ENCODE results near the gene ARHGAP26. TPM values are rescaled to one million over a fixed set of nuclear protein-coding genes. Genes with fewer than 3 reads are reported as not detected.

The ARHGAP26 gene
- total and polyA plus RNA-seq, 2 of the 4 experiments (the other 2 are of a cell fraction) = 0.54 to 0.56 TPM

- intact Hi-C loops (cut with micrococcal nuclease) = no loop called here
- Histone ChIP-seq H3K56ac (ENCODE audit: extremely low read depth, insufficient read depth, low read length) (no peak overlapping the region), H3K18ac (ENCODE audit: low read depth, low read length) (no peak overlapping the region), H3K23ac (ENCODE audit: low read depth, low read length) (no peak overlapping the region), H3K4me1 (ENCODE audit: control insufficient read depth, insufficient read depth, low read length) (0 out of 2 replicates have a peak, but pooled peaks cover 2% of the 10 kb centered on the region), H3K27ac (ENCODE audit: insufficient read depth, low read length) (no peak overlapping the region), H2BK5ac (ENCODE audit: low read depth, low read length, poor library complexity, severe bottlenecking) (no peak overlapping the region), H3K27me3 (ENCODE audit: control insufficient read depth, insufficient read depth, low read length) (peaks cover 28% of the 10 kb centered on the region), H4K20me1 (ENCODE audit: insufficient read depth, low read length) (no peaks in the 10 kb centered on the region), H3K4ac (ENCODE audit: low read depth, low read length) (no peak overlapping the region), H3K4me3 (ENCODE audit: insufficient read depth, low read depth, low read length) (no peak overlapping the region), H2BK120ac (ENCODE audit: low read depth, low read length) (no peak overlapping the region), H3K36me3 (ENCODE audit: control insufficient read depth, insufficient read depth, low read length) (no peaks in the 10 kb centered on the region), H4K8ac (ENCODE audit: low read depth in 2 of 2, low read length in 2 of 2) (no peak overlapping the region), H2BK15ac (ENCODE audit: low read depth, low read length) (no peak overlapping the region), H3K14ac (replicated peaks; ENCODE audit: low read depth, low read length) (no peak overlapping the region), H4K91ac (ENCODE audit: insufficient read depth, low read depth, low read length) (no peak overlapping the region), H2AFZ (replicated peaks; ENCODE audit: low read length, poor library complexity) (no peak overlapping the region), H3K4me2 (ENCODE audit: low read depth, low read length) (no peak overlapping the region), H3K9me1 (ENCODE audit: insufficient read depth, low read length) (no peaks in the 10 kb centered on the region), H4K5ac (ENCODE audit: low read depth, low read length) (no peak overlapping the region), H2BK20ac (ENCODE audit: low read depth, low read length) (no peak overlapping the region), H3K79me1 (ENCODE audit: low read depth in 1 of 2, low read length in 2 of 2) (no peaks in the 10 kb centered on the region), H2AK9ac (replicated peaks; ENCODE audit: low read depth, low read length, poor library complexity) (no peak overlapping the region), H3K9ac (ENCODE audit: low read depth, low read length) (no peak overlapping the region), H3K9me3 (ENCODE audit: control insufficient read depth, insufficient read depth, low read length) (no peaks in the 10 kb centered on the region), H2AK5ac (ENCODE audit: low read depth, low read length) (no peak overlapping the region)
- ChIA-PET CTCF (interaction anchor here (2.0 to 2.7 kb wide), 2 partner anchors 155 to 160 kb away, joined by 10 to 14 read pairs; no protein-coding TSS in a partner anchor), POLR2A (ENCODE audit: unreplicated experiment) (no interaction called here)
- ATAC-seq (ENCODE audit: low read depth) (no peak), DNase-seq (peak; percentile 65)
- dilution Hi-C loops (cut with HindIII; ENCODE audit: low sequenced_read_pairs, unreplicated experiment) = no loop called here
- TF ChIP-seq POLR2A (IDR thresholded peaks at IDR 0.05; ENCODE audit: low read depth, low read length) (no peak), CEBPB (IDR thresholded peaks at IDR 0.05; ENCODE audit: low read depth, low read length) (no peak), MAFK (IDR thresholded peaks at IDR 0.05; ENCODE audit: low read depth, low read length) (no peak), RCOR1 (IDR thresholded peaks at IDR 0.05; ENCODE audit: insufficient replicate concordance, low read length) (no peak), MAZ (IDR thresholded peaks at IDR 0.05; ENCODE audit: borderline replicate concordance, low read depth, low read length) (no peak), MXI1 (IDR thresholded peaks at IDR 0.05; ENCODE audit: borderline replicate concordance, low read depth, low read length) (no peak), SMC3 (IDR thresholded peaks at IDR 0.05; ENCODE audit: low read depth, low read length) (no peak), NFE2L2 (IDR thresholded peaks at IDR 0.05; ENCODE audit: low read depth, low read length) (no peak), USF2 (IDR thresholded peaks at IDR 0.05; ENCODE audit: low read depth, low read length) (no peak), RFX5 (IDR thresholded peaks at IDR 0.05; ENCODE audit: low read depth, low read length) (no peak), BHLHE40 (IDR thresholded peaks at IDR 0.05; ENCODE audit: low read depth, low read length) (no peak), CHD1 (IDR thresholded peaks at IDR 0.05; ENCODE audit: low read depth, low read length) (no peak), FOS (IDR thresholded peaks at IDR 0.05; ENCODE audit: low read depth, low read length) (no peak)
- TF ChIP-seq, protein P1, sequence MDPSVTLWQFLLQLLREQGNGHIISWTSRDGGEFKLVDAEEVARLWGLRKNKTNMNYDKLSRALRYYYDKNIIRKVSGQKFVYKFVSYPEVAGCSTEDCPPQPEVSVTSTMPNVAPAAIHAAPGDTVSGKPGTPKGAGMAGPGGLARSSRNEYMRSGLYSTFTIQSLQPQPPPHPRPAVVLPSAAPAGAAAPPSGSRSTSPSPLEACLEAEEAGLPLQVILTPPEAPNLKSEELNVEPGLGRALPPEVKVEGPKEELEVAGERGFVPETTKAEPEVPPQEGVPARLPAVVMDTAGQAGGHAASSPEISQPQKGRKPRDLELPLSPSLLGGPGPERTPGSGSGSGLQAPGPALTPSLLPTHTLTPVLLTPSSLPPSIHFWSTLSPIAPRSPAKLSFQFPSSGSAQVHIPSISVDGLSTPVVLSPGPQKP (IDR thresholded peaks at IDR 0.05; ENCODE audit: borderline replicate concordance, low read depth, low read length) = no peak
- TF ChIP-seq, protein P2, sequence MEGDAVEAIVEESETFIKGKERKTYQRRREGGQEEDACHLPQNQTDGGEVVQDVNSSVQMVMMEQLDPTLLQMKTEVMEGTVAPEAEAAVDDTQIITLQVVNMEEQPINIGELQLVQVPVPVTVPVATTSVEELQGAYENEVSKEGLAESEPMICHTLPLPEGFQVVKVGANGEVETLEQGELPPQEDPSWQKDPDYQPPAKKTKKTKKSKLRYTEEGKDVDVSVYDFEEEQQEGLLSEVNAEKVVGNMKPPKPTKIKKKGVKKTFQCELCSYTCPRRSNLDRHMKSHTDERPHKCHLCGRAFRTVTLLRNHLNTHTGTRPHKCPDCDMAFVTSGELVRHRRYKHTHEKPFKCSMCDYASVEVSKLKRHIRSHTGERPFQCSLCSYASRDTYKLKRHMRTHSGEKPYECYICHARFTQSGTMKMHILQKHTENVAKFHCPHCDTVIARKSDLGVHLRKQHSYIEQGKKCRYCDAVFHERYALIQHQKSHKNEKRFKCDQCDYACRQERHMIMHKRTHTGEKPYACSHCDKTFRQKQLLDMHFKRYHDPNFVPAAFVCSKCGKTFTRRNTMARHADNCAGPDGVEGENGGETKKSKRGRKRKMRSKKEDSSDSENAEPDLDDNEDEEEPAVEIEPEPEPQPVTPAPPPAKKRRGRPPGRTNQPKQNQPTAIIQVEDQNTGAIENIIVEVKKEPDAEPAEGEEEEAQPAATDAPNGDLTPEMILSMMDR (conservative IDR thresholded peaks at IDR 0.05; ENCODE audit: low read depth, low read length) = no peak
- in situ Hi-C loops (cut with MboI; ENCODE audit: low sequenced_read_pairs) = loop anchor here (5.0 to 10.0 kb wide), 3 partner anchors 100 to 268 kb away; partner anchors contain the start of gene ARHGAP26
- no TSS peak for BruUV-seq (replicated peaks)
- WGBS, 2 experiments (ENCODE audit: extremely low coverage in 2 of 2, insufficient read length in 1 of 2) = no CpG with 5 or more reads among the region's 3 CpGs
Measured at GRCh38 chr5:142872795-142873194, 102.6 kb downstream of the ARHGAP26 start.
